Measurements from ENCODE around the gene ZC3H12D.
A peak's percentile ranks its signal among the peaks of the same experiment; 100 is the strongest.

The ZC3H12D gene

DNA sequence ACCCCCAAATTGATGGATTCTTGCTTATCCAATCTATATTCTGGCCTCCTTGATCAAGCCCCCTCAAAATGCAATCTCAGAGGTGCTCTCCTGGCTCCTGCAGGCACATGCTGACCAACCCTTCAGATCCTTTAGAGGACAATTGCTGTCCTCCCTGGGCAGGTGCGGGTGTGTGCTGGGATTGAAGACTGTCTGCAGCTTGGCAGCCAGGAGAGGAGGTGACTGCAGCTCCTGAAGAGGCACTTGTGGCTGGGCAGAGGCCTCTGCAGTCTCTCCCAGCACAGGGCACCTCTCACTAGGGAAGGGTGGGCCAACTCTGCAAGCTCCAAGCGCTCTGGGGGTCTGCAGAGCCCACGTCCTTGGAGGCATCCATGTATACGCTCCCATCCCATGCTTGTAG is 56.2 kb downstream of the ZC3H12D start:
- H3K27me3 ChIP-seq (ENCODE audit: insufficient read depth, low read depth): no peaks in the 10 kb centered on the region
- no peaks in the 10 kb centered on the region for H3K79me2 ChIP-seq (ENCODE audit: insufficient read depth, low read depth)
- no peak overlapping the region for H3K4me2 ChIP-seq

DNA sequence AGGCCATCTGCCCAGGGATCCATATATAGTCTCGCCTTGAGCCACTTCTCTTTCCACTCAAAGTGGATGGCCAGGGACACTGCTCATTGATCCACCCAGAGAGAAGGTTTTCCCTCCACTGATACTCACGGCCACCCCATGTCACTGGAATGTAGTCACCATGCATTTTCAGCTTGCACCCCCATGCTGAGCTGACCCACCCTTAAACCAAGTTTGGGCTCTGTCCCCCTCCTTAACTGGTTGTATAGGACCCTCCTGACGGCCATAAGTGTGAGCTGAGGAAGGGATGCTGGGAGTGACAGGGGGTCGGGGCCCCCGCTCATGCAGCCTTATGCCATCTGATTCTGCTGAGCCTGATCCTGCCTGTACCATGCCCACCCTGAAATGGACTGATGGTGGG is 59.1 kb downstream of the ZC3H12D start:
- H4K20me1 ChIP-seq (ENCODE audit: insufficient read depth): no peaks in the 10 kb centered on the region
- no peak overlapping the region for H3K4me3 ChIP-seq (IDR thresholded peaks at IDR 0.05; ENCODE audit: insufficient read depth, low read depth, low read length)
- TF ChIP-seq, protein P1, sequence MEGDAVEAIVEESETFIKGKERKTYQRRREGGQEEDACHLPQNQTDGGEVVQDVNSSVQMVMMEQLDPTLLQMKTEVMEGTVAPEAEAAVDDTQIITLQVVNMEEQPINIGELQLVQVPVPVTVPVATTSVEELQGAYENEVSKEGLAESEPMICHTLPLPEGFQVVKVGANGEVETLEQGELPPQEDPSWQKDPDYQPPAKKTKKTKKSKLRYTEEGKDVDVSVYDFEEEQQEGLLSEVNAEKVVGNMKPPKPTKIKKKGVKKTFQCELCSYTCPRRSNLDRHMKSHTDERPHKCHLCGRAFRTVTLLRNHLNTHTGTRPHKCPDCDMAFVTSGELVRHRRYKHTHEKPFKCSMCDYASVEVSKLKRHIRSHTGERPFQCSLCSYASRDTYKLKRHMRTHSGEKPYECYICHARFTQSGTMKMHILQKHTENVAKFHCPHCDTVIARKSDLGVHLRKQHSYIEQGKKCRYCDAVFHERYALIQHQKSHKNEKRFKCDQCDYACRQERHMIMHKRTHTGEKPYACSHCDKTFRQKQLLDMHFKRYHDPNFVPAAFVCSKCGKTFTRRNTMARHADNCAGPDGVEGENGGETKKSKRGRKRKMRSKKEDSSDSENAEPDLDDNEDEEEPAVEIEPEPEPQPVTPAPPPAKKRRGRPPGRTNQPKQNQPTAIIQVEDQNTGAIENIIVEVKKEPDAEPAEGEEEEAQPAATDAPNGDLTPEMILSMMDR (conservative IDR thresholded peaks at IDR 0.05; ENCODE audit: low read depth, low read length): no peak
- no peaks in the 10 kb centered on the region for H3K79me2 ChIP-seq (ENCODE audit: insufficient read depth, low read depth)
- no peak overlapping the region for H3K27ac ChIP-seq
- no peak overlapping the region for H3K9ac ChIP-seq
- no peaks in the 10 kb centered on the region for H3K36me3 ChIP-seq (ENCODE audit: insufficient read depth)
- H2AFZ ChIP-seq (ENCODE audit: low read depth): no peak overlapping the region
- H3K4me1 ChIP-seq (ENCODE audit: low read depth, poor library complexity, severe bottlenecking): peaks cover 13% of the 10 kb centered on the region
- no peaks in the 10 kb centered on the region for H3K27me3 ChIP-seq (ENCODE audit: insufficient read depth, low read depth)
- no peak overlapping the region for H3K4me2 ChIP-seq

More for the DNA sequence above, 56.2 kb downstream of the ZC3H12D start:
- no peak overlapping the region for H3K9ac ChIP-seq
- H3K27ac ChIP-seq: no peak overlapping the region
- H3K36me3 ChIP-seq (ENCODE audit: insufficient read depth): no peaks in the 10 kb centered on the region
- H4K20me1 ChIP-seq (ENCODE audit: insufficient read depth): no peaks in the 10 kb centered on the region
- peaks cover 15% of the 10 kb centered on the region for H3K4me1 ChIP-seq (ENCODE audit: low read depth, poor library complexity, severe bottlenecking)
- H2AFZ ChIP-seq (ENCODE audit: low read depth): no peak overlapping the region
- TF ChIP-seq, protein P1 (conservative IDR thresholded peaks at IDR 0.05; ENCODE audit: low read depth, low read length): no peak
- H3K4me3 ChIP-seq (IDR thresholded peaks at IDR 0.05; ENCODE audit: insufficient read depth, low read depth, low read length): no peak overlapping the region

DNA sequence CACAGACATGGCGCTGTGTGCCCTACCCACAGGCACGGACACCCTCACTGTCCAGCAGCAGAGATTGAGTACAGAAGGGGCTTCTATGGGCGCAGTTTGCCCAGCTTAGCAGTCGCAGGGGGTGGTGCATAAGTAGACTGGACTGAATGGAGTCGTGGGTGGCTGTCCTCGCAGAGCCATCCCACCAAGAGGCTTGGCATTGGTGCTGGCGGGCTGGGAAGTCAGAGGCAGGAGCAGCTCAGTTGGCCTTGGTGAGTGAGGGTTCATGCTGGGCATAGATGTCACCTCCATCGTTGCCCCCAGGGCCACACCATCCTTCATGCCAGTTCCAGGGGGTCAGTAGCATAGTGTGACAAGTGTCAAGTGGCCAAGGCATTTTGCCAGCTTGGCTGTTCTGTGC is 59.6 kb downstream of the ZC3H12D start:
- H3K27ac ChIP-seq: no peak overlapping the region
- no peak overlapping the region for H3K4me2 ChIP-seq
- TF ChIP-seq, protein P1 (conservative IDR thresholded peaks at IDR 0.05; ENCODE audit: low read depth, low read length): no peak
- H2AFZ ChIP-seq (ENCODE audit: low read depth): no peak overlapping the region
- H3K9ac ChIP-seq: no peak overlapping the region
- H4K20me1 ChIP-seq (ENCODE audit: insufficient read depth): no peaks in the 10 kb centered on the region
- H3K4me1 ChIP-seq (ENCODE audit: low read depth, poor library complexity, severe bottlenecking): peaks cover 13% of the 10 kb centered on the region
- no peaks in the 10 kb centered on the region for H3K27me3 ChIP-seq (ENCODE audit: insufficient read depth, low read depth)
- no peak overlapping the region for H3K4me3 ChIP-seq (IDR thresholded peaks at IDR 0.05; ENCODE audit: insufficient read depth, low read depth, low read length)
- H3K36me3 ChIP-seq (ENCODE audit: insufficient read depth): no peaks in the 10 kb centered on the region
- no peaks in the 10 kb centered on the region for H3K79me2 ChIP-seq (ENCODE audit: insufficient read depth, low read depth)

DNA sequence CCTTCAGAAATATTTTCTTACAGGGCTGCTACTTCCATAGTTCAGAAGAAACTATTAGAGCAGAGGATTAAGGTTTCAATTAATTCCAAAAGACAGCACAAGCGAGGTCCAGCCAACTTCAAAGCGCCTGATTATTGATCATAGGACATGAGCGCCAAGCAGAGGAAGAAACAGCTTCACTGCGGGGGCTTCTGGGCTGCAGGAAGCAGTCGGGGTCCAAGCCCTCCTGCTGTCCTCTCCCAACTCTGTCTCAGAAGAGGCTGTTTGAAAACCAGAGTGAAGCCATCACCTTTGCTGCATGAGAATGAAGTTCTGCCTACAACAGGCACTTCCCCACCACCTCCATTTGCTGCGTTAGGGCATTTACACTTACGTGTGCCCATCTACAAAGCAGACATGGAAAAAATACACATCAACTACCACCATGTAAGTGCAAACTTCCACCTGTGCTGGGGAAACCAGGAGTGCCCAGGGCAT is 60.8 kb downstream of the ZC3H12D start:
- no peak overlapping the region for H3K9ac ChIP-seq
- TF ChIP-seq, protein P1 (conservative IDR thresholded peaks at IDR 0.05; ENCODE audit: low read depth, low read length): no peak
- no peaks in the 10 kb centered on the region for H3K36me3 ChIP-seq (ENCODE audit: insufficient read depth)
- H3K4me1 ChIP-seq (ENCODE audit: low read depth, poor library complexity, severe bottlenecking): peaks cover 13% of the 10 kb centered on the region
- H3K27ac ChIP-seq: no peak overlapping the region
- H3K79me2 ChIP-seq (ENCODE audit: insufficient read depth, low read depth): no peaks in the 10 kb centered on the region
- peak overlapping the region; percentile 8; the same call in 1 of the 2 replicates for H2AFZ ChIP-seq (ENCODE audit: low read depth)
- no peaks in the 10 kb centered on the region for H4K20me1 ChIP-seq (ENCODE audit: insufficient read depth)
- peak overlapping the region; percentile 25 for H3K4me2 ChIP-seq
- no peak overlapping the region for H3K4me3 ChIP-seq (IDR thresholded peaks at IDR 0.05; ENCODE audit: insufficient read depth, low read depth, low read length)
- no peaks in the 10 kb centered on the region for H3K27me3 ChIP-seq (ENCODE audit: insufficient read depth, low read depth)

Data from KMS-11 (cell line).